Endothelial cell of umbilical vein (primary cell): ENCODE measurements around the gene CD200. TPM values are rescaled to one million over a fixed set of nuclear protein-coding genes. Genes with fewer than 3 reads are reported as not detected.

ENCODE experiments used
- BruUV-seq: library from RNA; stranded (reverse); fragments of 400-500 nt; replicated peaks from 2 replicates; lab custom pipeline; 2021; lab: Mats Ljungman, UMichigan
- CTCF ChIA-PET: fragments of 300-600, 350-600 bp; sonication (Branson Sonifier 250); formaldehyde crosslinking; loops from one replicate; lab custom pipeline; 2021; ENCODE audit warnings: antibody characterized with exemption, inconsistent platforms; lab: Charles Lee
- POLR2A ChIA-PET: fragments of 300-600, 350-600 bp; sonication (Branson Sonifier 250); formaldehyde crosslinking; loops from one replicate; lab custom pipeline; 2021; ENCODE audit warnings: antibody characterized with exemption, inconsistent platforms; lab: Charles Lee
- DNase-seq: peaks from one replicate; pipeline ENCODE4 v3.0.0-alpha.2; 2011; ENCODE audit warnings: low read depth, low spot score
- FAIRE-seq: peaks from 2 replicates; lab custom pipeline; 2011; peaks lifted over from hg19 to GRCh38; lab: Jason Lieb, UNC
- H2AFZ ChIP-seq: 2 replicates; pipeline ENCODE4 v1.6.0; 2012; ENCODE audit warnings: low read depth, low read length, control low read depth, inconsistent platforms
- H3K27ac ChIP-seq: 2 replicates; pipeline ENCODE4 v1.5.1; 2011; ENCODE audit warnings: low read depth, mild to moderate bottlenecking, control low read depth, low read length, moderate library complexity; ENCODE audit not compliant: insufficient read depth
- H3K27me3 ChIP-seq, 2 experiments: 2 replicates each; pipeline versions ENCODE4 v1.6.0 to v1.6.1; 2011; ENCODE audit warnings: low read length in 2 of 2, mixed read lengths in 1 of 2; ENCODE audit not compliant: control insufficient read depth in 2 of 2, insufficient read depth in 2 of 2
- H3K36me3 ChIP-seq, 2 experiments: 2 replicates in 1 of 2; 3 replicates in 1 of 2; pipeline ENCODE4 v1.5.1; 2011; ENCODE audit warnings: low read length in 2 of 2, mild to moderate bottlenecking in 1 of 2, moderate library complexity in 1 of 2; ENCODE audit not compliant: control insufficient read depth in 2 of 2, insufficient read depth in 2 of 2; ENCODE audit errors: extremely low read depth in 1 of 2
- H3K4me1 ChIP-seq: 3 replicates; pipeline ENCODE4 v1.5.1; 2011; ENCODE audit warnings: mild to moderate bottlenecking, low read length; ENCODE audit not compliant: control insufficient read depth, insufficient read depth; ENCODE audit errors: extremely low read depth
- H3K4me2 ChIP-seq: 2 replicates; pipeline ENCODE4 v1.6.1; 2011; ENCODE audit warnings: low read length, control low read depth, mixed read lengths; ENCODE audit not compliant: insufficient read depth
- H3K4me3 ChIP-seq, 3 experiments: fragments of 200-600 bp in 1 of 3; sonication (generic), shearing (Covaris generic) in 1 of 3; replicated peaks in 1 of 3; 2 replicates each; pipeline ENCODE4 v1.5.1; 2011 to 2016; ENCODE audit warnings: control low read depth in 3 of 3, low read length in 3 of 3, mild to moderate bottlenecking in 2 of 3, inconsistent platforms in 1 of 3, low read depth in 1 of 3, moderate library complexity in 1 of 3; ENCODE audit not compliant: insufficient read depth in 1 of 3
- H3K79me2 ChIP-seq: 2 replicates; pipeline ENCODE4 v1.6.0; 2012; ENCODE audit warnings: low read length, inconsistent platforms; ENCODE audit not compliant: control insufficient read depth, insufficient read depth
- H3K9ac ChIP-seq: replicated peaks from 2 replicates; pipeline ENCODE3; 2011; ENCODE audit warnings: low read length, control low read depth; ENCODE audit not compliant: insufficient read depth; ENCODE audit errors: extremely low read depth
- H3K9me1 ChIP-seq: replicated peaks from 3 replicates; pipeline ENCODE4 v1.6.0; 2011; ENCODE audit warnings: mild to moderate bottlenecking, low read length; ENCODE audit not compliant: control insufficient read depth, insufficient read depth; ENCODE audit errors: extremely low read depth
- H3K9me3 ChIP-seq: replicated peaks from 2 replicates; pipeline ENCODE4 v1.5.1; 2012; ENCODE audit warnings: low read length, inconsistent platforms; ENCODE audit not compliant: control insufficient read depth, insufficient read depth
- H4K20me1 ChIP-seq: replicated peaks from 2 replicates; pipeline ENCODE3; 2011; ENCODE audit warnings: mild to moderate bottlenecking, low read length; ENCODE audit not compliant: control insufficient read depth, insufficient read depth; ENCODE audit errors: extremely low read depth
- EZH2 ChIP-seq: IDR thresholded peaks from 2 replicates; pipeline ENCODE4 v1.6.1; 2012; ENCODE audit warnings: borderline replicate concordance, low read depth, mild to moderate bottlenecking, moderate library complexity, low read length, inconsistent platforms; ENCODE audit not compliant: severe bottlenecking
- FOS ChIP-seq: IDR thresholded peaks from 2 replicates; pipeline ENCODE4 v1.6.1; 2011; ENCODE audit warnings: mild to moderate bottlenecking, low read length, moderate library complexity, borderline replicate concordance; ENCODE audit not compliant: insufficient read depth
- GATA2 ChIP-seq: IDR thresholded peaks from 2 replicates; pipeline ENCODE4 v1.7.0; 2011; ENCODE audit warnings: low read depth, mild to moderate bottlenecking, moderate library complexity, mixed read lengths, low read length; ENCODE audit not compliant: insufficient read length, insufficient read depth
- JUN ChIP-seq: IDR thresholded peaks from 2 replicates; pipeline ENCODE4 v1.6.1; 2011; ENCODE audit warnings: borderline replicate concordance, low read depth; ENCODE audit not compliant: insufficient read length, insufficient read depth
- MAX ChIP-seq: IDR thresholded peaks from 2 replicates; pipeline ENCODE4 v1.6.1; 2011; ENCODE audit not compliant: insufficient read depth, insufficient read length
- MYC ChIP-seq: IDR thresholded peaks from one replicate; pipeline ENCODE4 v1.6.1; 2011; ENCODE audit warnings: mild to moderate bottlenecking, low read depth, low read length
- POLR2A ChIP-seq: IDR thresholded peaks from 2 replicates; pipeline ENCODE4 v1.6.1; 2012; ENCODE audit warnings: low read depth, mild to moderate bottlenecking, control low read depth, low read length
- POLR2AphosphoS5 ChIP-seq: IDR thresholded peaks from 2 replicates; pipeline ENCODE4 v1.6.1; 2012; ENCODE audit warnings: low read depth, mild to moderate bottlenecking, control low read depth, low read length, moderate library complexity; ENCODE audit not compliant: insufficient read depth
- dilution Hi-C: fragments of 300-500 bp; cut with MboI; formaldehyde crosslinking; loops from one replicate; pipeline ENCODE4 v1.15.0; 2019; ENCODE audit warnings: low sequenced_read_pairs; ENCODE audit not compliant: extremely low pct_ligation_motif_present
- intact Hi-C: fragments of 100-400 bp; cut with micrococcal nuclease; formaldehyde crosslinking; loops from one replicate; pipeline ENCODE4 v1.10.0; 2022
- polyA plus RNA-seq, 4 experiments: library from polyadenylated mRNA; depleted of rRNA in 3 of 4; stranded (reverse) in 3 of 4; unstranded in 1 of 4; fragments of >200 nt; gene quantifications; 2 replicates each; pipeline versions ENCODE4 v1.2.1 to v1.2.3, GENCODE V29; 2011 to 2012; ENCODE audit warnings: missing spikeins in 1 of 4
- total RNA-seq: library from RNA; stranded (reverse); gene quantifications from 2 replicates; pipeline ENCODE4 v1.2.3, GENCODE V29; 2021

The CD200 gene
- total and polyA plus RNA-seq, 2 donors (not counting 3 experiments of a cell fraction or from before 2014, with no cell fraction given): 8.1 to 8.2 TPM

DNA sequence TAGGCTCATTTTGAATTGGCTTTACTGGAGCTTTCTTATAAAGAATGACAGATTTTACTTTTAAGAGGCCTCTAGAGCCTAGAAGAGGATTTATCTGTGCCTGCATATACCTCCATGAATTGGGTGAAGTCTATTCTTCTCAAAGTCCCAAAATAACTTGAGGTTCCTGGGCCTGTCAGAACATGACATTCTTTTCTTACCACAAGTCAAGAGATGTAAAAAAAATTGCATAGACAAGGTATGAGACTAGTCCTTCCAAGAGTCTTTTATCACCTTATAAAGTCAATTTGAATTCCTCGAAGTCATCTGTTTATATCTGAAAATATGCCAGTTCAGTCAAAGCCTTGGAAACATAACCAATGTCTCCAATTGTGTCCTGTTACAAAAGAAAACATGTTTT lies 17.2 kb upstream of the CD200 start:
- no peaks in the 10 kb centered on the region for H3K4me1 ChIP-seq
- ChIA-PET CTCF (interaction anchor here (1.7 kb wide), 1 partner anchor 22 kb away, joined by 6 read pairs; the partner anchor contains the start of gene SLC9C1), POLR2A (no interaction called here)
- peaks cover 0 to 4% of the 10 kb centered on the region in 2 experiments for H3K27me3 ChIP-seq
- no peaks in the 10 kb centered on the region for H3K9me3 ChIP-seq
- DNase-seq: no peak
- dilution Hi-C loops (no loop called here), intact Hi-C loops (no loop called here)
- no peak overlapping the region for H3K4me2 ChIP-seq
- H3K27ac ChIP-seq: no peak overlapping the region
- no TSS peak for BruUV-seq
- no peak for FAIRE-seq
- H3K4me3 ChIP-seq: no peak overlapping the region
- TF ChIP-seq MAX: no peak
- TF ChIP-seq JUN: no peak
- no peak for TF ChIP-seq POLR2A
- no peak for TF ChIP-seq FOS
- no peak for TF ChIP-seq EZH2
- no peak for TF ChIP-seq MYC
- TF ChIP-seq GATA2: no peak
- TF ChIP-seq POLR2AphosphoS5: no peak
- H4K20me1 ChIP-seq: no peaks in the 10 kb centered on the region
- H3K9ac ChIP-seq: no peak overlapping the region
- no peaks in the 10 kb centered on the region for H3K9me1 ChIP-seq
- no peaks in the 10 kb centered on the region for H3K36me3 ChIP-seq
- H3K79me2 ChIP-seq: no peaks in the 10 kb centered on the region
- H2AFZ ChIP-seq: no peak overlapping the region
